ENCODE results near the gene SCGB3A2. TPM values are rescaled to one million over a fixed set of nuclear protein-coding genes. Genes with fewer than 3 reads are reported as not detected.

SCGB3A2 gene
- total and polyA plus RNA-seq, 2 donors (not counting 1 experiment from before 2014, with no cell fraction given), result not detected

GRCh38 chr5:147854894-147855773 is 23.4 kb upstream of the SCGB3A2 start:
- intact Hi-C loops (cut with micrococcal nuclease), result loop anchor here (5.0 kb wide), 1 partner anchor 1182 kb away; no protein-coding TSS in a partner anchor

More at GRCh38 chr5:147854894-147855773, 23.4 kb upstream of the SCGB3A2 start:
- TF ChIP-seq CTCF (IDR thresholded peaks at IDR 0.05) (no peak), EZH2 (IDR thresholded peaks at IDR 0.05; ENCODE audit: borderline replicate concordance, insufficient read depth, low read depth, low read length, poor library complexity, severe bottlenecking) (no peak)
- DNase-seq (no peak), ATAC-seq (ENCODE audit: low read depth) (no peak)
- no peak overlapping the region for H3K27ac Mint-ChIP-seq
- no peak overlapping the region for H3K27ac ChIP-seq (ENCODE audit: low read length in 2 of 2)
- H2AFZ ChIP-seq (ENCODE audit: insufficient read depth, low read depth, low read length, poor library complexity, severe bottlenecking), result no peak overlapping the region
- no peak overlapping the region for H3K9ac ChIP-seq (ENCODE audit: low read length)
- POLR2A ChIA-PET, result no interaction called here
- H3K4me3 ChIP-seq (ENCODE audit: control extremely low read depth in 1 of 5, extremely low read depth in 1 of 5, insufficient read depth in 1 of 5, low read depth in 2 of 5, low read length in 4 of 5), result no peak overlapping the region
- no peaks in the 10 kb centered on the region for H3K4me1 Mint-ChIP-seq
- no peaks in the 10 kb centered on the region for H3K9me3 Mint-ChIP-seq (ENCODE audit: insufficient read depth)
- H3K27me3 Mint-ChIP-seq, result peaks cover 27% of the 10 kb centered on the region
- WGBS (ENCODE audit: insufficient coverage), result 93% methylated on average over 7 of the region's 11 CpGs
- H3K4me1 ChIP-seq (ENCODE audit: control insufficient read depth in 2 of 2, insufficient read depth in 2 of 2, low read length in 2 of 2), result no peaks in the 10 kb centered on the region
- no peaks in the 10 kb centered on the region for H4K20me1 ChIP-seq (ENCODE audit: control insufficient read depth, insufficient read depth, low read length, poor library complexity, severe bottlenecking)
- no peaks in the 10 kb centered on the region for H3K36me3 ChIP-seq (replicated peaks in 1 of 2; ENCODE audit: control extremely low read depth in 1 of 2, control insufficient read depth in 1 of 2, extremely low read depth in 1 of 2, insufficient read depth in 2 of 2, low read length in 1 of 2)
- no peak overlapping the region for H3K4me3 Mint-ChIP-seq
- no peak overlapping the region for H3K4me2 ChIP-seq (replicated peaks; ENCODE audit: low read depth, low read length, poor library complexity, severe bottlenecking)
- no peaks in the 10 kb centered on the region for H3K27me3 ChIP-seq (replicated peaks in 1 of 4; ENCODE audit: control extremely low read depth in 1 of 4, control insufficient read depth in 3 of 4, insufficient read depth in 4 of 4, low read length in 3 of 4)
- no peaks in the 10 kb centered on the region for H3K79me2 ChIP-seq (ENCODE audit: control insufficient read depth, insufficient read depth, low read length)
- CTCF ChIA-PET, result interaction anchor here (0.5 to 2.2 kb wide), 6 partner anchors 10 to 1260 kb away, joined by 3 to 7 read pairs (median 3); no protein-coding TSS in a partner anchor
- no peaks in the 10 kb centered on the region for H3K9me3 ChIP-seq (ENCODE audit: control extremely low read depth in 1 of 3, control insufficient read depth in 2 of 3, insufficient read depth in 1 of 3, low read length in 2 of 3)

Data from B cell (primary cell).